ENCODE results near the gene FOXP3.

Gene FOXP3

GRCh38 chrX:49214416-49214815, 50.1 kb downstream of the FOXP3 start:
- no peak for DNase-seq (ENCODE audit: low spot score)

- no peak for DNase-seq (ENCODE audit: low spot score)
Observed at GRCh38 chrX:49212861-49213260, 51.6 kb downstream of the FOXP3 start.

- DNase-seq (ENCODE audit: low spot score): no peak
Observed at GRCh38 chrX:49212209-49212608, 52.3 kb downstream of the FOXP3 start.

DNA sequence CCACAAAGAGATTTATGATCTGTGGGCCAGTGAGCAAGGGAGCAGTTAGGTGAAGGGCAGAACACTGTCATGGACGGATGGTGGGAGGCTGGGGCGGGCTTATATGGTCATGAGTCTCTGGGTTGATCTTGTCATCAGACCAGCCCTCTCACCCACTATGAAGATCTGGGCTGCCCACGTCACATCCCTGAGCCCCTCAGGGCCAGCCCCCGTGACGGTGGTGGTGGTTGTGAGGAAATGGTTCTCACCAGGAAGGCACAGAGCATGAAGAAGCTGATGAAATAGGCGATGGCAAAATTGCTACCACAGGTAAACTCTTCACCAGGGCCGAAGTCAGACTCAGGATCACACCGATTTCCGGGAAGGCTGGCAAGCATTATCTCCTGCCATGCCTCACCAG, 53.4 kb downstream of the FOXP3 start:
- no peak for DNase-seq (ENCODE audit: low spot score)

DNA sequence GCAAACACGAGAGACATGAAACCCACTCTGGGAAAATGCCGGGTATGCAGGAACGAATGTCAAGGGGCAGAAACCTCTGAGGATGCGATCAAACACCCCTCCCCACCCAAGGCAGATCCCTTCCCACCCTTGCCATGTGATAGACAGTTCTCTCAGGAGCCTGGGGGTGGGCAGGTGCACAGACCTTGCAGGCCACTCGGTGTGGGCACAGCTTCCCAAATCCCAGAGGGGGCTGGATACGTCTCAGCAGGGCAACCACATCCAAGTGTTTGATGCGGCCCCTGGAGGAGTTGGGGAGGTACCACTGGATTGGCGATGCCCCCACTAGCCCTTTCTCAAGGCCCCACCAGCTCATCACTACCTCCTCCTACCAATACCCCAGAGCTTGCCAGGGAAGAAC, 54.1 kb downstream of the FOXP3 start:
- DNase-seq (ENCODE audit: low spot score): no peak

GRCh38 chrX:49209434-49210251, 54.9 kb downstream of the FOXP3 start:
- DNase-seq (ENCODE audit: low spot score): no peak

- DNase-seq (ENCODE audit: low spot score): no peak
Observed at GRCh38 chrX:49208399-49208798, 56.1 kb downstream of the FOXP3 start.

DNA sequence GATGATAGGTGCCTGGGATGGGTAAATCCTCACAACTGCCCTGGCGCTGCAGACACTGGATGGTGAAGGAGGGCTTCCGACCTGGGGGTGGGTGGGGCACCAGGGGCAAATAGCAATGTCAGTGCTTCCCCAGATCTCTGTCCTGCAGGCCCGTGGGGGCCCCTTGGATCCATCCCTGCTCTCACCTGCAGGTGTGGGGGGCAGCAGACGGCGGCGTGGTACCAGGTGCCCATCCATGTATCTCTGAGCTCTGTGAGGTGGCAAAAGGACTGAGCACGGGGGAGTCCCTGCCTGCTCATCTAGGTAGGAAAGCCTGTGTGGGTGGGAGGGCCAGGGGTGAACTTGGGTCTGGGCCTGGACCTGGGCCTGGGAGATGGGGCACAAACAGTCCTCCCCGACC, 58.0 kb downstream of the FOXP3 start:
- DNase-seq (ENCODE audit: low spot score): no peak

DNA sequence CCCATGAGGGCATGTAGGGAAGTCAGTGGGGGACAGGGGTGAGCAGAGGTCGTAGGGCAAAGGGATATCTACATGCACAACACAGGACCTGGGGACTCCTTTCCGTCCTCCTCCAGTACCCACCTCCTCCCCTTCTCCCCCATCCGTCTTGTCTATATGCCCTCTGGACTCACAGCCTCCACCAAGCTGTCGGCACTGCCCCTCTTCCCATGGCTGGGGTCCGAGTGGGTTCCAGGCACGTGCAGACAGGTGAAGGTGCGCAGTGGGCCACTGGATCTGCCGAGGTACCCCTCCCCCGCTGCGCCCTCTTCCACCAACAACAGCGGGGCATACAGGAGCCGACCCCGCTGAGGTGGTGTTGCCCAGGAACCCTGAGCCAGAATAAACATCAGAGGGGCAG, 59.1 kb downstream of the FOXP3 start:
- DNase-seq (ENCODE audit: low spot score): no peak

GRCh38 chrX:49204709-49205108, 59.8 kb downstream of the FOXP3 start:
- DNase-seq (ENCODE audit: low spot score): no peak

GRCh38 chrX:49204017-49204416, 60.5 kb downstream of the FOXP3 start:
- DNase-seq (ENCODE audit: low spot score): no peak

GRCh38 chrX:49203536-49203935, 61.0 kb downstream of the FOXP3 start:
- DNase-seq (ENCODE audit: low spot score): no peak

DNA sequence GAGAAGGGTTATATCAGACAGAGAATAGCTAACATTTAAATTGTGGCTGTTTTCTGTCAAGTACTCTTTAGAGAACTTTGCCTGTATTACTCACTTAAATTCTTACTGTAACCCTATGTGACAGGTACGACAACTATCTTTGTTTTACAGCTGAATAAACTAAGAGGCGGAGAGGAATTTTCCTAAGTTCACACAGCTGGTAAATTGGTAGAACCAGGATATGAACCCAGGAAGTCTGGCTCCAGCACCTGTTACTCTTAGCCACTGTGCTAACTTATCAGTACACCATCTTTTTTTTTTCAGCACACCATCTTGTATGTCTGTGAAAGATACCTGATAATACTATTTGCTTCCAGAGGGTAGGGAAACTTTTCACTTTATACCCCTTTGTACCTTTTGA, 62.5 kb downstream of the FOXP3 start:
- DNase-seq (ENCODE audit: low spot score): no peak

All from AG08396 (cell line).